Activated T-cell treated with anti-CD3 and anti-CD28 coated beads for 1 hour (primary cell): ENCODE results near the gene SH2D7.

Experiments
- DNase-seq: peaks from one replicate; pipeline ENCODE4 v3.0.0-alpha.2; 2020; ENCODE audit warnings: low read depth

SH2D7 gene

GRCh38 chr15:78092261-78093041 is at the start of gene SH2D7:
Gene SH2D7 (plus strand): TSS chr15:78092561. CDS start chr15:78092585, 24 bp downstream.
- DNase-seq = no peak

GRCh38 chr15:78044407-78045155 is 47.8 kb upstream of the SH2D7 start:
- DNase-seq = no peak

GRCh38 chr15:78045189-78045588 is 47.2 kb upstream of the SH2D7 start:
- no peak for DNase-seq

- DNase-seq = no peak
Measured at GRCh38 chr15:78046796-78047341, 45.5 kb upstream of the SH2D7 start.

GRCh38 chr15:78047761-78048627 is 44.4 kb upstream of the SH2D7 start:
- no peak for DNase-seq

GRCh38 chr15:78048628-78048920 is 43.8 kb upstream of the SH2D7 start:
- no peak for DNase-seq

GRCh38 chr15:78049691-78050440 is 42.5 kb upstream of the SH2D7 start:
- DNase-seq = no peak

- no peak for DNase-seq
Measured at GRCh38 chr15:78050441-78050809, 41.9 kb upstream of the SH2D7 start.

GRCh38 chr15:78050826-78051225 is 41.5 kb upstream of the SH2D7 start:
- no peak for DNase-seq

- DNase-seq = no peak
Measured at GRCh38 chr15:78051596-78051995, 40.8 kb upstream of the SH2D7 start.

- DNase-seq = no peak
Measured at GRCh38 chr15:78052001-78052401, 40.4 kb upstream of the SH2D7 start.

GRCh38 chr15:78052545-78052944 is 39.8 kb upstream of the SH2D7 start:
- no peak for DNase-seq

- no peak for DNase-seq
Measured at GRCh38 chr15:78054518-78054917, 37.8 kb upstream of the SH2D7 start.

- DNase-seq = no peak
Measured at GRCh38 chr15:78054966-78055365, 37.4 kb upstream of the SH2D7 start.

- DNase-seq = no peak
Measured at GRCh38 chr15:78055919-78056713, 36.2 kb upstream of the SH2D7 start.

GRCh38 chr15:78056714-78057269 is 35.6 kb upstream of the SH2D7 start:
- no peak for DNase-seq

- no peak for DNase-seq
Measured at GRCh38 chr15:78057803-78058202, 34.6 kb upstream of the SH2D7 start.

GRCh38 chr15:78058401-78058935 is 33.9 kb upstream of the SH2D7 start:
- DNase-seq = no peak

- DNase-seq = no peak
Measured at GRCh38 chr15:78059110-78059839, 33.1 kb upstream of the SH2D7 start.

- no peak for DNase-seq
Measured at GRCh38 chr15:78060232-78060631, 32.1 kb upstream of the SH2D7 start.
